ENCODE results near the gene LRRC26.

LRRC26 gene

DNA sequence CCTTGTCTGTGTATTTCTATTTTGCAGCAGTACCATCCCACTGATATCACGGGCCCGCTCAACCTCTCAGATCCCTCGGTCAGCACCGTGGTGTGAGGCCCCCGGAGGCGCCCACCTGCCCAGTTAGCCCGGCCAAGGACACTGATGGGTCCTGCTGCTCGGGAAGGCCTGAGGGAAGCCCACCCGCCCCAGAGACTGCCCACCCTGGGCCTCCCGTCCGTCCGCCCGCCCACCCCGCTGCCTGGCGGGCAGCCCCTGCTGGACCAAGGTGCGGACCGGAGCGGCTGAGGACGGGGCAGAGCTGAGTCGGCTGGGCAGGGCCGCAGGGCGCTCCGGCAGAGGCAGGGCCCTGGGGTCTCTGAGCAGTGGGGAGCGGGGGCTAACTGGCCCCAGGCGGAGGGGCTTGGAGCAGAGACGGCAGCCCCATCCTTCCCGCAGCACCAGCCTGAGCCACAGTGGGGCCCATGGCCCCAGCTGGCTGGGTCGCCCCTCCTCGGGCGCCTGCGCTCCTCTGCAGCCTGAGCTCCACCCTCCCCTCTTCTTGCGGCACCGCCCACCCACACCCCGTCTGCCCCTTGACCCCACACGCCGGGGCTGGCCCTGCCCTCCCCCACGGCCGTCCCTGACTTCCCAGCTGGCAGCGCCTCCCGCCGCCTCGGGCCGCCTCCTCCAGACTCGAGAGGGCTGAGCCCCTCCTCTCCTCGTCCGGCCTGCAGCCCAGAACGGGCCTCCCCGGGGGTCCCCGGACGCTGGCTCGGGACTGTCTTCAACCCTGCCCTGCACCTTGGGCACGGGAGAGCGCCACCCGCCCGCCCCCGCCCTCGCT lies 1.9 kb downstream of the LRRC26 start:
- peak; percentile 47 for DNase-seq

DNA sequence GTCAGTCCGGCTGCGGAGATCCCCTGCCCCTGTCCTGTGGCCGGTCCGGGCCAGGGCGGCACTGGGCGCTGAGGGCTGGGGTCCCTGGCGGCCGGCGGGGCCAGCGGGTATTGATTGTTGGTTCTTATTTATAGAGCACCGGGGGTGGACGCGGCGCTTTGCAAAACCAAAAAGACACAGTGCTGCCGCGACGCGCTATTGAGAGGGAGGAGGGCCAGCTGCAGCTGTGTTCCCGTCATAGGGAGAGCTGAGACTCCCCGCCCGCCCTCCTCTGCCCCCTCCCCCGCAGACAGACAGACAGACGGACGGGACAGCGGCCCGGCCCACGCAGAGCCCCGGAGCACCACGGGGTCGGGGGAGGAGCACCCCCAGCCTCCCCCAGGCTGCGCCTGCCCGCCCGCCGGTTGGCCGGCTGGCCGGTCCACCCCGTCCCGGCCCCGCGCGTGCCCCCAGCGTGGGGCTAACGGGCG lies 2.5 kb downstream of the LRRC26 start:
- DNase-seq: no peak

DNA sequence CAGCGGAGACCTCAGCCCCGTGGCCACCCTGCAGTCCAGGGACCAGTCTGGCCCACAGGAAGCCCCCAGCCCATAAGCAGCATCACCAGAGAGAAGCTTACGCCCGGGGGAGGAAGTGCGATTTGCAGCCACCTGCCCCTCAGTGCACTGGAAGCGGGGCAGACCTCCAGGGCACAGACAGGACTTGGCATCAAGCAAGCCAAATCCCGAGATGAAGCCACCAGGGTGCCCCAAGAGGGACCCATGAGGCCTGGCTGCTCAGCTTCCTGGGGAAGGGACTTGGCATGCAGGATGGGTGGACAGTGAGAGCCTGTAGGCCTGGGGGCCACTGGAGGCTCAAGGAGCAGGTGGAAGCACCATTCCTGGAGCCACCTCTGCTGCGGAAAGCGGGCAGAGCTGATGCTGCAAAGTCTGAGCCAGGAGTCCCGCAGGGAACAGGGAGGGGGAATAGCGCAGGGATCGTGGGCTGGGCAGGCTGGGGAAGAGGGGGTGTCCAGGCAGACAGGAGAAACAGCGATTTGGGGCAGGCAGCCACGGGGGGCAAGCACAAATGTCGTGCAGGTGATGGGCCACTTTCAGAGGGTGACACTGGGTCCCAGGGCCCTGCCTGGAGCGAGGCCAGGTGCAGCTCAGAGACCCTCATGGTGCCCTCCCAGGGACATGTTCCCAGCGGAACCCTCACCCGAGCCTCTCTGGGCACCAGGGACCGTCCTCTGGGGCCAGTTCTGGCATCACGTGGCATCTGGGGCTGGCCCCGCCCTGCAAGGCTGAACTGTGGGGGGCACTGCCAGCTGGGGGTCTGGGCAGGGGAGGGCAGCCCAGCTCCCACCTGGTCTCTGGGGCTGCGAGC lies 3.2 kb downstream of the LRRC26 start:
- DNase-seq: no peak

DNA sequence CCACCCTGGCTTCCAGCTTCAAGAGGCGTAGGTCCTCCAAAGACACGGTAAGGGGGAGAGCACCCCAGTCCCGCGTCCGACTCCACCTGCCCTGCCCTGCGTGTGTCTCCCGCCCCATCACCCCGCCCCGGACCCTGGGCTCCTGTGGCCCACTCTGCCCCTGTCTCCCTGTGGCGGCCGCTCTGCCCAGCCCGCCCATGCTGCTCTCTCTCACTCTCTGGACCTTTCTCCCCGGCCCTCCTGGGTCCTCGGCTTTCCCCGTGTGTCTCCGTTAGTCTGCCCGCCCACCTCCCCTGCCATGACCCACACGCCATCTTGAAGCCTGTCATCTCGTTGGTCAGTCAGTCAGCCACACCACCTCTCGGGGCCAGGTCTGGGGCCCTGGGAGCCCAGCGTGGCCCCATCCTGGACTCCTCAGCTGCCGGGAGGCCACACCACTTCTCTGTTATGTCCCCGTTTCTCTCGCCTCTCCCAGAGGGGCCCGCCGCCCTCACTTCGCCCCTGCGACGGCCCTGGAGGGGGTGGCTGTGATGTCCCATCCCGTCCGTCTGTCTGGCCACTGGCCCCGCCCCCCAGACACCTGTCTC lies 4.5 kb downstream of the LRRC26 start:
- DNase-seq: no peak

DNA sequence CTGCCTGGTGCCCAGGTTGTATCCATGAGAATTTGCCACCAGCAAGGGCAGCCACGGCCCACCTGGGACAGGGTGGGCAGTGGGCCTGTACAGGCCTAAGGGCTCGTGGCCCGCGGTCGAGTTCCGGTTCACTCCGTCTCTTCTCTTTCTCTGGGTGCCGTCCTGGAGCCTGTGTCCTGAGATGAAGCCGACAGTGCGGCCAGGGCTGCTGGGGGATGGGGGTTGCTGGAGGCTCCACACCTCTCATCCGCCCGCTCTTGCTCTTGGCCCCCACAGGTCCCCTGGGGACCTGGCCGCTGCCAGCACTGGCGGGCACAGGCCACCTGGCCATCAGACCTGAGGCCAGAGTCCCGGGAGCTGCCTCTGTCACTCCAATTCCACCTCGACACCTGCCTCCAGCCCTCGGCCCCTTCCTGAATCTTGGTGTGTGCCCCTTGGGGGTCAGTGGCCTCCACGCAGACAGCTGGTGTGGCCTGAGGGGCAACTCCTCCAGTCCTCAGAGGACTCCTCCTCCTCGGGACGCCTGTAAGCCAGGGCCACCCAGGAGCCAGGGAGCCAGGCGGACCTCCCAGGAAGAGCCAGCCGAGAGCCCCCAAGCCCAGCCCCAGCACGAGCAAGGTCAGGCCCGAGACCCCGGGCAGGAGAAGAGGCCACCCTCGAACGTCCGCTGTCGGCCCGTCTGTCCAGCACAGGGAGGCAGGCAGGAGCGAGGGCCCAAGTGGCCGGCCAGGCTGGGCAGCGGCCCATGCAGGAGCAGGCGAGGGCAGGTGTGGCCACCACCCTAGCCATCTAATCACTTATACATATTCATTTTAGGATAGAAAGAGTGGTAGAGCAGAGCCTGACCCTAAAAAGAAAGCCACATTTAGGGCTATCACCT lies 5.2 kb downstream of the LRRC26 start:
- no peak for DNase-seq

DNA sequence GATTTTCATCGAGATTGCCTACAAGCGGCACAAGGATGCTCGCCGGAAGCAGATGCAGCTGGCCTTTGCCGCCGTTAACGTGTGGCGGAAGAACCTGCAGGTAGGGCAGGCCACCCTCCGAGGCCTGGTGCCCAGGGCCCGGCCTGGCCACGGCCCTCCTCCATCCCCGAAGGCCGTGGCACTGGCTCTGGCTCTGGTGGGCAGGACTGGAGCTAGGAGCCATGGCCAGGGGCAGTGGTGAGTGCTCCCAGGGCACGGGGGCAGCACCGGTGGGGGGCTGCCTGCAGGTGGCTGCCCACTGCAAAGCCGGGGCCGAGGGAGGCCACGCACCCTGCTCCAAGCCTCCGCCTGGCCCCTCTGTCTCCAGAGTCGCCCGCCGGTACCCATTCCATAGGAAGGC lies 6.0 kb downstream of the LRRC26 start:
- DNase-seq: no peak

DNA sequence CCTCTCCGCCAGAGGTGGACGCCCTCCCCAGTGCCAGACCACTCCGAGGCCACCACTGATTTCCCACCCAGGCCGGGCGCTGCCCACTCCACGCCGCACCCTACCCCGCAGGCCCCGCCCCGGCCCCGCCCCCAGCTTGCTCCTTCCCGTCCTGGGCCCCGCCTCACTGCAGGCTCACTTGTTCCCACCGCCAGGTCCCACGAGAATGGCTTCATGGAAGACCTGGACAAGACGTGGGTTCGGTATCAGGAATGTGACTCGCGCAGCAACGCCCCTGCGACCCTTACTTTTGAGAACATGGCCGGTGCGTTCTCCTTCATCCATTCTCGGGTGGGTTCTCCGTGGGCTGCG lies 6.5 kb downstream of the LRRC26 start:
- no peak for DNase-seq

DNA sequence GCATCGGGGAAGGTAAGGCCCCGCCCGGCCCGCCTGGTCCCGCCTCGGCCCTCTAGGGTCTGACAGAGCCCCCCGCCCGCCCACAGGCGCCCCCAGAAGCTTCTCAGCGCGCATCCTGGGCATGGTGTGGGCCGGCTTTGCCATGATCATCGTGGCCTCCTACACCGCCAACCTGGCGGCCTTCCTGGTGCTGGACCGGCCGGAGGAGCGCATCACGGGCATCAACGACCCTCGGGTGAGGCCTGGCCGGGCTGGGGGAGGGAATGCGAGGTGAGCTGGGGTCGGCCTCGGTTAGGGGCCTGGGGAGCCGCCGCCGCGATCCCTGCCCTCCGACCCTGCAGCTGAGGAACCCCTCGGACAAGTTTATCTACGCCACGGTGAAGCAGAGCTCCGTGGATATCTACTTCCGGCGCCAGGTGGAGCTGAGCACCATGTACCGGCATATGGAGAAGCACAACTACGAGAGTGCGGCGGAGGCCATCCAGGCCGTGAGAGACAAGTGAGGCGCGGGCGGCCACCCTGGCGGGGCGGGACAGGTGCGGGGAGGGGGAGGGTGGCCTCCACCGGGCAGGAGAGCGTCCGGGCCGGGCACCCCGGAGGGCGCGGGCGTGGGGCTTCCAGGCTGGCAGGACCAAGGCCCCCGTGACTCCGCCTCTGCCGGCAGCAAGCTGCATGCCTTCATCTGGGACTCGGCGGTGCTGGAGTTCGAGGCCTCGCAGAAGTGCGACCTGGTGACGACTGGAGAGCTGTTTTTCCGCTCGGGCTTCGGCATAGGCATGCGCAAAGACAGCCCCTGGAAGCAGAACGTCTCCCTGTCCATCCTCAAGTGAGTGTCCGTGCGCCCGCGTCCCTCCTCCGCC lies 7.1 kb downstream of the LRRC26 start:
- no peak for DNase-seq

DNA sequence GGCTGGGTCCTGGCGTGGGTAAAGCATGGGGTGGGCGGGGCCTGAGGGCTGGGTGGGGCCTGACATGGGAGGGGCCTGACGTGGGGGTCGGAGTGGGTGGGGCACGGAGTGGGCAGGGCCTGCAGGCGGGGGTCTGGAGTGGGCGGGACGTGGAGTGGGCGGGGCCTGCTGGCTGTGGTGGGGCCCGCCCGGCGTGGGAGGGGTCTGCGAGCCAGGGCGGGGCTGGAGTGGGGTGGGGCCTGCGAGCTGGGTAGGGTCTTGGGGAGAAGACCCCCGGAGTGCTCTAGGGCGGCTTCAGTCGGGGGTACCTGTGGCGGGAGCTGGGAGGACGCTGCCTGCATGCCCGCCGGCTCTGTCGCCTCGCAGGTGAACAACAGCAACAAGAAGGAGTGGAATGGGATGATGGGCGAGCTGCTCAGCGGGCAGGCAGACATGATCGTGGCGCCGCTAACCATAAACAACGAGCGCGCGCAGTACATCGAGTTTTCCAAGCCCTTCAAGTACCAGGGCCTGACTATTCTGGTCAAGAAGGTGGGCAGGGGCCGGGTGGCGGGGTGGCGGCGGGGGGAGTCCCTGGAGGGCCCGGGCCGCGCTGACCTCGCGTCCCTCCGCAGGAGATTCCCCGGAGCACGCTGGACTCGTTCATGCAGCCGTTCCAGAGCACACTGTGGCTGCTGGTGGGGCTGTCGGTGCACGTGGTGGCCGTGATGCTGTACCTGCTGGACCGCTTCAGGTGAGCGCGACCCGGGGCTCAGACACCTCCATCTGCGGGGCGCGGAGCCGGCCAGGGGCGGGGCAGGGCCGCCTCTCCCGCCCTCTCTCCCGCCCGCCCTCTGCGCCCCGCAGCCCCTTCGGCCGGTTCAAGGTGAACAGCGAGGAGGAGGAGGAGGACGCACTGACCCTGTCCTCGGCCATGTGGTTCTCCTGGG lies 8.0 kb downstream of the LRRC26 start:
- DNase-seq: no peak

DNA sequence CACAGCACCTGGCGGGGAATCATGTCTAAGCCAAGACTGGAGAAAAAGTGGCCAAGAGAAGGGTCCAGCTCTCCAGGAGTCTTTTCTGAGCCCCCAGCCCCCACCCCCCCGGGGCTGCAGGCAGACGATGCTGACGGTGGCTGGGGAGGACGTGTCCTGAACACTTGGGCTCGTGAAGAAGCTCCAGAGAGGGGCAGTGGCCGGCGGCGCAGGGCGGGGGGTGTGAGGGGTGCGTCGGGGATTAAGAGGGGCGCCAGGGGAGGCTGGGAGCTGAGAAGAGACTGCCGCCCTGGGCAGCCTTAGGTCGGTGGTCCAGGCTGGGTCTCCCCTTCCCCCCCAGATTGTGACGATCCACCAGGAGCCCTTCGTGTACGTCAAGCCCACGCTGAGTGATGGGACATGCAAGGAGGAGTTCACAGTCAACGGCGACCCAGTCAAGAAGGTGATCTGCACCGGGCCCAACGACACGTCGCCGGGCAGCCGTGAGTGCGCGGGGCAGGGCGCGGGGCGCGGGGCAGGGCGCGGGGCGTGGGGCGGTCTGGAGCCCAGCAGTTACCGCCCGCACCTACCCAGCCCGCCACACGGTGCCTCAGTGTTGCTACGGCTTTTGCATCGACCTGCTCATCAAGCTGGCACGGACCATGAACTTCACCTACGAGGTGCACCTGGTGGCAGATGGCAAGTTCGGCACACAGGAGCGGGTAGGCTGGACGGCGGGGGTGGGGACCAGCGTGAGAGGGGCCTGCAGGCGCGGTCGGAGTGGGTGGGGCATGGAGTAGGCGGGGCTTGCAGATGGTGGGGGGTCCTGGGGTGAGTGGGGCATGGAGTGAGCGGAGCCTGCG lies 8.9 kb downstream of the LRRC26 start:
- DNase-seq: no peak

DNA sequence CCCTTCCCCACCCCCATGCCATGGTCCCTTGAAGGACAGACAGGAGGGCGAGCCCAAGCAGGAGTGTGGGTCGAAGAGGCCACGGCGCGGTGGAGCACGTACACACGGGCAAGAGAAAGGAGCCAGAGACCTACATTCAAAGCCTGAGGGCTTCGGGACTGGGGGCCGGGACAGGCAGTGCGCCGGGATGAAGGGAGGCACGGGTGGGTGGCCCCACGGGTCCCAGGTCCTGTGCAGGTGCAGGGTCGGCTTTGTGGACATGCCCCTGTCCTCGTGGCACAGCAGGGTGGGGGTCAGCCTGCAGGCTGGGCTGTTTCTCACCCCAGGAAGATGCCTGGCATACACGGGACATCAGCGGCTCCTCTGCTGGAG lies 9.8 kb downstream of the LRRC26 start:
- DNase-seq: no peak

DNA sequence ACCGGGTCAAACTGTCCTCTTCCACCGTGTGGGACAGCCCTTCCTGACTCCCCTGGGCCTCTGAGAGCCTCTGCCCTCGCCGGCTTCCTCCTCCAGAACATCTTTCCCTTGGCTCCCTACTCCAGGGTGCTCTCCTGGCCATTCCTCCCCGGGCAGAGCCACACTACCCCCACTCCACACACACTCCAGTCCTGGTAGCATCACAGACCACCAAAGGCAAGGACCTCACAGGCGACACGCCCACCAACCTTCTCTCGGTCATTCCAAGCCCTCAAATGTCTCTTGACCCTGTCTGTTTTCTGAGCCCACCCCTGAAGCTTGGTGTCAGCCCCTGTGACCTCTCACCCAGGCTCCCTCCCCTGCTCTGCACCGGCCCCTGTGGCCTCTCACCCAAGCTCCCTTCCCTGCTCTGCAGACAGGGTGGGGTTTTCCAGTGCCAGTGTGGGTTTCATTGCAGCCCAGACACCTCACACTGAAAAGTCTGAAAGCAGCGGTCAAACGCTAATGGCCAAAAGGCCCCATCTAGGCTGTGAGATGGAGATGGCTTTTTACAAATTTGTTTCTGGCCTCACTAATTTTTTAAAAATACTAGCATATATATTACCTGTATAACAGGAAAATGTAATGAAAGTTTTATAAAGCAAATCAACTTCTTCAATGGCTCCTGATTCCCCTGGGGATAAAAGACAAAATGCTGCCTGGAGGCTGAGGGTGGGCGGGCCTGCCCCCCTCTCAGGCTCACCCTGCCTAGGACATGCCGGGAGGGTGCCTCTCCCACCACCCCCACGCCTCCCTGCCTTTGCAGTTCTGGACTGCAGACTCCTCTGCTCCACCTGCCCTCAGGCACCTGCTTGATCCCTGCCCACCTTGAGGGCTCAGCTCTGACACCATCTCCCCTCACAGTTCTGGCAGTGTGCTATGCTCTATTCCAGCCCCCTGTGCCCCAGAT lies 10.5 kb downstream of the LRRC26 start:
- no peak for DNase-seq

DNA sequence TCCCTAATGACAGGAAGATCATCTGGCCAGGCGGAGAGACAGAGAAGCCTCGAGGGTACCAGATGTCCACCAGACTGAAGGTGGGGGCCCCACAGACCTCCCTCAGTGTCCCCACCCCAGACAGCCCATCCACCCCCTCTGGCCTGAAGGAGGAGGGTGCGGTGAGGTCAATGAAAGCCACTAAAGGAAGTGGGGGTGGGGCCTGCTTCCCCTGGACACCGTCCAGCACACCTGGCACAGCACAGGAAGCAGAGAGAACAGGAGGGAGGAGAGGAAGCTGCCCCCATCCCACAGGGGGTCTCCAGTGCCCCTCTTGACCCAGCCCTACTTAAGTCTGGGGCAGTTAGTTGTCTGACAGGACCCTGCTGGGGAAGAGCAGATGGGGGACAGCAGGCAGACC lies 11.2 kb downstream of the LRRC26 start:
- no peak for DNase-seq

DNA sequence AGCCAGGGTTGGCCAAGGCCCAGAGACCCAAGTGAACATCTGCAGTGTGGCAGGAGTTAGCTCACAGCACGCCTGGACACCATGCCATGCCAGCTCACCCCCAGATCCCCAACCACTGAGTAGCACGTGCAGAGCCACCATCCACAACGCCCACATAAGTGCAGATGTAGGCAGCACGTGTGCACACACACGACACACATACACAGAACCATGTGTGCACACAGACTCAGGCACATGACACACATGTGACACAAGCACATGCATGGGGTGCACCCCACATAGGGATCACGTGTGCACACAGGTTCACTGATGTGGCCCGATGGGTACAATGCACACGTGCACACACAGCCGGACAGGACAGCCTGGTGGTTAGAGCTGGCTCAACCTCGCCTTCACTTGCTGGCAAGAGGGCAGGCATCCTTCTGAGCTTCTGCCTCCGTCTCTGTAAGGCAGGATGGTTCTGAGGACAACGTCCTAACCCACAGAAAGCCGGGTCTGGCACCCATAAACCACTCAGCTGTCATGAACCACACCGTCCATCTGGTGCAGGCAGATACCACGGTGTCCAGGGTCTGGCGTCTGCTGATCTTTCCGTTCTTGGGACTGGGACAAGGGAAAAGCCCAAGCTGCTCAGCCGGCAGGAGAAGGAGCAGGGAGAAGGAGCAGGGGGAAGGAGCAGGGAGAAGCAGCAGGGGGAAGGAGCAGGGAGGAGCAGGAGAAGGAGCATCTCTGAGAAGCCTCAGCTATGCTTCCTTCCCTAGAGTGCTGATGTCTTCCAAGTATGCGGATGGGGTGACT lies 12.0 kb downstream of the LRRC26 start:
- no peak for DNase-seq

DNA sequence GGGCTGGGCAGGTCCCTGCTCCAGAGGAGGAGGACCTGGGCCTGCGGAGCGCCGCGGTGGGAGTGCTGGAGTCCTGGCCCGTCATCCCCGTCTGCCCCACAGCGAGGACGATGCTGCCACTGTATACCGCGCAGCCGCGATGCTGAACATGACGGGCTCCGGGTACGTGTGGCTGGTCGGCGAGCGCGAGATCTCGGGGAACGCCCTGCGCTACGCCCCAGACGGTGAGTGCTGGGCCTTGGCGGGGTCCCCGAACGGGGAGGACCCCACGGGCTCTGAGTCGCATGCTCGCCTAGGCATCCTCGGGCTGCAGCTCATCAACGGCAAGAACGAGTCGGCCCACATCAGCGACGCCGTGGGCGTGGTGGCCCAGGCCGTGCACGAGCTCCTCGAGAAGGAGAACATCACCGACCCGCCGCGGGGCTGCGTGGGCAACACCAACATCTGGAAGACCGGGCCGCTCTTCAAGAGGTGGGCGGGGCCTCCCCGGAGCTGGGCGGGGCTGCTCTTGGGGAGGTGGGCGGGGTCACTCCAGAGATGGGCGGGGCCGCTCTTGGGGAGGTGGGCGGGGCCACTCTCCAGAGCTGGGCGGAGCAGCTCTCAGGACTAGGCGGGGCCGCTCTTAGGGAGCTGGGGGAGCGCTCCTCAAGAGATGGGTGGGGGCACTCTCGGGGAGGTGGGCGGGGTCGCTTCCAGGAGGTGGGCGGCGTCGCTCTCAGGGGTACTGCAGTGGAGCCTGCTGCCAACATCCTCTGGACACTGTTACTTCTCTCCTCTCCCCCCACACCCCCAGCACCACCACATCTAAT lies 13.1 kb downstream of the LRRC26 start:
- DNase-seq: no peak

DNA sequence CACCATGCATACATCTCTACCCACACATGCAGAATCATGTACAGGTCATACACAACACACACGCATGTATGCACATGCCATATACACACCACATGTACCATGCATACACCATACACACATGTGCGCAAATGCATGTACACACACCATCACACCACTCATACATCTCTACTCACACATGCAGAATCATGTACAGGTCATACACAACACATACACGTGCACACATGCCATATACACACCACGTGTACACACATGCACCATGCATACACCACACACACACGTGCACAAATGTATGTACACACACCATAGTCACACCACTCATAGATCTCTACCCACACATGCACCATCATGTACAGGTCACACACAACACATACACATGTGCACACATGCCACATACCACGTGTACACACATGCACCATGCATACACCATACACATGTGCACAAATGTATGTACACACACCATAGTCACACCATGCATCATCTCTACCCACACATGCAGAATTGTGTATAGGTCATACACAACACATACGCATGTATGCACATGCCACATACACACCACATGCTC lies 16.9 kb downstream of the LRRC26 start:
- DNase-seq: no peak

Measured in right kidney (tissue), 1 donor.